HG02852 (cell line): Measurements from ENCODE around the gene TBX3.

Experiments used
- ATAC-seq: cut with Tn5 transposase; IDR thresholded peaks from one replicate; pipeline ENCODE4 v1.9.1; 2021; ENCODE audit warnings: mild to moderate bottlenecking, moderate library complexity; ENCODE audit not compliant: unreplicated experiment

Gene TBX3

GRCh38 chr12:114697243-114697716, 13.3 kb upstream of the TBX3 start:
- no peak for ATAC-seq

GRCh38 chr12:114696443-114697242, 12.7 kb upstream of the TBX3 start:
- ATAC-seq, result no peak

GRCh38 chr12:114695305-114695592, 11.3 kb upstream of the TBX3 start:
- ATAC-seq, result no peak

- no peak for ATAC-seq
These were observed 10.7 kb upstream of the TBX3 start for GRCh38 chr12:114694436-114695304.

GRCh38 chr12:114693532-114693931, 9.6 kb upstream of the TBX3 start:
- ATAC-seq, result no peak

- no peak for ATAC-seq
These were observed 9.1 kb upstream of the TBX3 start for GRCh38 chr12:114693059-114693531.

- no peak for ATAC-seq
These were observed 8.4 kb upstream of the TBX3 start for GRCh38 chr12:114692186-114693058.

- no peak for ATAC-seq
These were observed 7.8 kb upstream of the TBX3 start for GRCh38 chr12:114691763-114692185.

- no peak for ATAC-seq
These were observed 7.2 kb upstream of the TBX3 start for GRCh38 chr12:114691196-114691595.

- no peak for ATAC-seq
These were observed 6.5 kb upstream of the TBX3 start for GRCh38 chr12:114690267-114691135.

GRCh38 chr12:114689075-114689994, 5.4 kb upstream of the TBX3 start:
- ATAC-seq, result no peak

GRCh38 chr12:114688256-114688845, 4.4 kb upstream of the TBX3 start:
- no peak for ATAC-seq

GRCh38 chr12:114687802-114688201, 3.8 kb upstream of the TBX3 start:
- ATAC-seq, result no peak

- no peak for ATAC-seq
These were observed 3.0 kb upstream of the TBX3 start for GRCh38 chr12:114686773-114687500.

- no peak for ATAC-seq
These were observed 2.4 kb upstream of the TBX3 start for GRCh38 chr12:114686426-114686772.

- no peak for ATAC-seq
These were observed 1.9 kb upstream of the TBX3 start for GRCh38 chr12:114685869-114686268.

GRCh38 chr12:114685320-114685781, 1.4 kb upstream of the TBX3 start:
- no peak for ATAC-seq

GRCh38 chr12:114684870-114685273, 897 bp upstream of the TBX3 start:
- ATAC-seq, result no peak
